GF-D8 (cell line): ENCODE measurements around the gene URGCP.
"Not testable (repeated sequence)": the region's sequence is repeated elsewhere in the genome, so short reads cannot be mapped to it uniquely, and the experiment has no call there.

Experiments used
- DNase-seq: peaks from one replicate; lab custom pipeline; 2025; lab: John Stamatoyannopoulos, UW

Gene URGCP

GRCh38 chr7:43834463-43835251, 71.7 kb downstream of the URGCP start:
- DNase-seq: no peak

DNA sequence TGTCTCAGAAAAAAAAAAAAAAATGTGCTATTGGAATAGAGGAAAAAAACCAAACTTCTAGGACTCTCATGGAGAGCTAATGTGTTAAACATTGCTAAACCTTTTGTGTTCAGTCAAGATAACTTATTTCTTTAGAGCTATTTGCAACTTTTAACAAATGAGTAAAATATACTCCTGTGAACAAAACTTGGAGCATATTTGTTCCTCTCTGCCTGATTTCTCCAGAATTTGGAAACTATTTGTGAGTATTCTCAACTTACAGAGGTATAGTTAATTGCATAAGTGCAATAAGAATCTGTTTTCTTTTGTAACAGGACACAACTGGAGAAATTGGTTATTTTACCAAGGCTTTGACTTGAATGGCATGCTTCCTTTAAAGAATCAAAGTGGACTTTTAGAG, 75.5 kb downstream of the URGCP start:
- not testable (repeated sequence) for DNase-seq
